NB4 (cell line): ENCODE data around the gene SMIM1.

Experiments used
- DNase-seq: peaks from one replicate; pipeline ENCODE4 v3.0.0; 2010; ENCODE audit warnings: low read depth
- H3K4me3 ChIP-seq: one replicate; pipeline ENCODE4 v1.5.1; 2011; ENCODE audit warnings: mild to moderate bottlenecking, low read depth, low read length, moderate library complexity
- MYC ChIP-seq: IDR thresholded peaks from 2 replicates; pipeline ENCODE4 v1.6.1; 2011; ENCODE audit warnings: low read depth, low read length
- POLR2A ChIP-seq: IDR thresholded peaks from 2 replicates; pipeline ENCODE4 v1.6.1; 2011; ENCODE audit warnings: mild to moderate bottlenecking; ENCODE audit not compliant: insufficient read length; ENCODE audit errors: extremely low read depth
- TF ChIP-seq, protein P1 (sequence below): IDR thresholded peaks from 2 replicates; pipeline ENCODE4 v1.6.1; 2011; ENCODE audit warnings: low read depth, low read length
- TF ChIP-seq, protein P2 (sequence below): IDR thresholded peaks from one replicate; pipeline ENCODE4 v1.5.1; 2012; ENCODE audit warnings: low read depth, low read length

The SMIM1 gene

DNA sequence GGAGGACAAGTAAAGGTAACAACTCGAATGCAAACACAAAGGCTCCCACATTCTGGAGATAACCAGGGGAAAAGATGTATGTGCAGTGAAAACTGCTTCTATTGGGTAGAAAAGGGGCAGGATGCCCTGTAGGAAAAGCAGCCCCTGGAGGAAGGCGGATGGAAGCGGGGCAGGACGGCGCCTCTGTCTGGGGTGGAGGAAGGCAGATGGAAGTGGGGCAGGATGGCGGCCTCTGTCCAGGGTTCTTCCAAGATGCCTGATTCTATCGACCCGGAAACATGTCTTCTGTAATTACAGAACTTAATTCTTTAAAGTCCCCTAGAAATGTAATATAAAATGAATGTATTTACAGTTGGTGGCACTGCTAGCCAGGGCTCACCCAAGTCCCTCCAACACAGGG lies 47.8 kb downstream of the SMIM1 start:
- H3K4me3 ChIP-seq, result no peak overlapping the region
- TF ChIP-seq MYC (no peak), POLR2A (no peak)
- TF ChIP-seq, protein P1, sequence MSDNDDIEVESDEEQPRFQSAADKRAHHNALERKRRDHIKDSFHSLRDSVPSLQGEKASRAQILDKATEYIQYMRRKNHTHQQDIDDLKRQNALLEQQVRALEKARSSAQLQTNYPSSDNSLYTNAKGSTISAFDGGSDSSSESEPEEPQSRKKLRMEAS, result no peak
- TF ChIP-seq, protein P2, sequence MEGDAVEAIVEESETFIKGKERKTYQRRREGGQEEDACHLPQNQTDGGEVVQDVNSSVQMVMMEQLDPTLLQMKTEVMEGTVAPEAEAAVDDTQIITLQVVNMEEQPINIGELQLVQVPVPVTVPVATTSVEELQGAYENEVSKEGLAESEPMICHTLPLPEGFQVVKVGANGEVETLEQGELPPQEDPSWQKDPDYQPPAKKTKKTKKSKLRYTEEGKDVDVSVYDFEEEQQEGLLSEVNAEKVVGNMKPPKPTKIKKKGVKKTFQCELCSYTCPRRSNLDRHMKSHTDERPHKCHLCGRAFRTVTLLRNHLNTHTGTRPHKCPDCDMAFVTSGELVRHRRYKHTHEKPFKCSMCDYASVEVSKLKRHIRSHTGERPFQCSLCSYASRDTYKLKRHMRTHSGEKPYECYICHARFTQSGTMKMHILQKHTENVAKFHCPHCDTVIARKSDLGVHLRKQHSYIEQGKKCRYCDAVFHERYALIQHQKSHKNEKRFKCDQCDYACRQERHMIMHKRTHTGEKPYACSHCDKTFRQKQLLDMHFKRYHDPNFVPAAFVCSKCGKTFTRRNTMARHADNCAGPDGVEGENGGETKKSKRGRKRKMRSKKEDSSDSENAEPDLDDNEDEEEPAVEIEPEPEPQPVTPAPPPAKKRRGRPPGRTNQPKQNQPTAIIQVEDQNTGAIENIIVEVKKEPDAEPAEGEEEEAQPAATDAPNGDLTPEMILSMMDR, result no peak
- DNase-seq, result no peak

DNA sequence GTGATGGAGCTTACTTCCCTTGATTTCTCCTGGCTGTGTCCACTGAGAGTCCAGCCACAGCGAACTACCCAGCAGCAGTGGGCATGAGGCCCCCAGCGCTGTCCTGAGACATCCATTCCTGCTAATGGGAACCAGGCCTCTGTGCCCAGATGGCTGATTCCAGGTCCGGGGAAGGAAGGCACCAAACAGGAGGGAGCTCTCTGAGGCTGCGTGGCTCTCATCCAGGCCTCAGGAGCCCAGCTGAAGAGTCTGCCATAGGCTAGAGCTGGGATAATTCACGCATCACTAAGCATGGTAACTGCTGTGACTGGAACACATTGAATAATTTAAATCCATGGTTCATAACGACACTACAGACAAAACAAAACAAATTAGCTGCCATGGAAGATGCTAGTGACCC lies 48.5 kb downstream of the SMIM1 start:
- TF ChIP-seq, protein P2, result no peak
- TF ChIP-seq MYC (no peak), POLR2A (no peak)
- TF ChIP-seq, protein P1, result no peak
- no peak for DNase-seq
- no peak overlapping the region for H3K4me3 ChIP-seq

DNA sequence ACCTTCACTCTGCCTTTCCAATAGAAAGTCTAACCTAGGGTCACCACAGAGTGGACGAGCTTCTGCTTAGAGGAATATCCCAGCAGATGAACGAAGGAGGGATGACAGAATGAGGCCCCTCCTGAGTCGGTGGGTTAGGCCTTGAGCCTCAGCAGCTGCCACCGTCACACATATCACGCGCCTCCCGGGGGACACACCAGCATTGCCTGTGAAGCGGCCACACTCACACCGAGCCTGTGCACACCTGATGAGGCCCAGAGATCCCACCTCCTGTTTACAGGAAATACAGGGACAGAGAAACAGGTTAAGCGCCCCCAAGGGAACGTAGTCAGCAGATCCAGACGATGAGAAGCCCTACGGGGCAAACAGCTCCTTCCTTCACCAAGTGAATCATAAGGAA lies 48.9 kb downstream of the SMIM1 start:
- no peak for DNase-seq
- TF ChIP-seq, protein P2, result no peak
- TF ChIP-seq, protein P1, result no peak
- TF ChIP-seq POLR2A (no peak), MYC (no peak)
- no peak overlapping the region for H3K4me3 ChIP-seq

DNA sequence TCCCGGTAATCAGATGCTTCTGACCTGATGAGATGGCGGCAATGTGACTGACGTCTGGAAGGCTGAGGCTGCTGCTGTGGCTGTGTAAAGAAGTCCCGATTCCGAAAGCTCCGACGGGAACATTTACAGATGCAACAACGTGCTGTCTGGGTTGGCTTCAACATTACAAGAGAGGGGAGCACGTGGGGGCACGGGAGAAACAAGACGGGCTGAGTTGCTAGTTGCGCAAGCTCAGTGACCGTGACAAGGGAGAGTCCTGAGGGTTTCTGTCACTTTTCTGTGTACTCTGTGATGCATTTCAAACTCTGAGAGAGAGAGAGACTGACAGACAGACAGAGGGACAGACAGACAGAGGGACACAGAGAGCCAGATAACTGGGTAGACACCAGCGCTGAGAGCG lies 49.4 kb downstream of the SMIM1 start:
- TF ChIP-seq, protein P1, result no peak

DNA sequence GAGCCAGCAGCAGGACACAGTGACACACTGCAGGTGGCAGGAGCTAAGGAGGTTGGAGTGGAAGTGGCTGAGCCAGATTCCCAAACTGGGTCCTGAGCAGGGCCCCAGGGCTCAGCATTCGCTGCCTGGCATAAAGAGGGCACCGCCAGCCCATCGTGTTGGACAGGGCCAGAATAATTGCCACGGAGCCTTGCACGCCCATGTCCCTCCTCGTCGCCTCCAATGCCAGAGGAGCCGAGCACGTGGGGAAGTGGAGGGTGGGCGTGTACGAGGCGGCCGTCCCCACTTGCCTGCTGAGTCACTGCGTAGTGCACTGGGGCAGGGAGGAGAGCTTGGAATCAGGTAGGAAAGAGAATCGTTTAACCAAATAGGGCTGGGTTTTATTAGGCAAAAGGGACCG lies 49.9 kb downstream of the SMIM1 start:
- no peak for DNase-seq
- no peak overlapping the region for H3K4me3 ChIP-seq
- TF ChIP-seq MYC (no peak), POLR2A (no peak)
- TF ChIP-seq, protein P1, result no peak
- TF ChIP-seq, protein P2, result no peak

More for the DNA sequence above, 49.4 kb downstream of the SMIM1 start:
- H3K4me3 ChIP-seq, result no peak overlapping the region
- no peak for DNase-seq

DNA sequence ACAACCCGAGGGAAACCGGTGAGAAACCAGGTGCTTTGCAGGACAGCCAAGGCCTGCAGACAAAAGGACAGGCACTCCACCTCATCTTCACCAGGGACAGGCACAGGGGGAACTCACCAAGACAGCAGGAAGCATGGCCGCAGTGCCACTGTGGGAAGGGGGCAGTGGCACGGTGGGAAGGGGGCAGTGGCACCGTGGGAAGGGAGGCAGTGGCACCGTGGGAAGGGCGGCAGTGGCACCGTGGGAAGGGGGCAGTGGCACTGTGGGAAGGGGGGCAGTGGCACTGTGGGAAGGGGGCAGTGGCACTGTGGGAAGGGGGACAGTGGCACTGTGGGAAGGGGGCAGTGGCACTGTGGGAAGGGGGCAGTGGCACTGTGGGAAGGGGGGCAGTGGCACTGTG lies 52.1 kb downstream of the SMIM1 start:
- no peak for DNase-seq
- TF ChIP-seq POLR2A (no peak), MYC (no peak)
- TF ChIP-seq, protein P2, result no peak
- TF ChIP-seq, protein P1, result no peak
- no peak overlapping the region for H3K4me3 ChIP-seq
